Loucy (cell line): ENCODE results near the gene LEKR1.

ENCODE experiments used
- H2AFZ ChIP-seq: fragments of 200-600 bp; sonication (generic); 2 replicates; pipeline ENCODE4 v1.6.0; 2016; ENCODE audit warnings: antibody characterized with exemption, mild to moderate bottlenecking, low read length, moderate library complexity
- H3F3A ChIP-seq: fragments of 200-600 bp; 2 replicates; pipeline ENCODE4 v1.6.0; 2016; ENCODE audit warnings: antibody characterized with exemption, low read depth, mild to moderate bottlenecking
- H3K27me3 ChIP-seq: fragments of 200-600 bp; sonication (generic); 2 replicates; pipeline ENCODE4 v1.6.1; 2014; ENCODE audit warnings: low read length, mild to moderate bottlenecking; ENCODE audit not compliant: insufficient read depth, poor library complexity, severe bottlenecking
- H3K36me3 ChIP-seq: fragments of 200-600 bp; sonication (generic); 2 replicates; pipeline ENCODE4 v1.6.1; 2016; ENCODE audit warnings: low read length; ENCODE audit not compliant: insufficient read depth
- H3K4me1 ChIP-seq: fragments of 200-600 bp; sonication (generic); 2 replicates; pipeline ENCODE4 v1.5.1; 2014; ENCODE audit warnings: low read length, mild to moderate bottlenecking; ENCODE audit not compliant: insufficient read depth, poor library complexity, severe bottlenecking
- H3K4me2 ChIP-seq: fragments of 200-600 bp; sonication (generic); 2 replicates; pipeline ENCODE4 v1.6.0; 2014; ENCODE audit warnings: antibody characterized with exemption, low read length, low read depth, mild to moderate bottlenecking; ENCODE audit not compliant: poor library complexity, severe bottlenecking
- H3K4me3 ChIP-seq: fragments of 200-600 bp; sonication (generic); 2 replicates; pipeline ENCODE4 v1.5.1; 2014; ENCODE audit warnings: low read length, mild to moderate bottlenecking, mixed read lengths; ENCODE audit not compliant: poor library complexity, severe bottlenecking
- H3K79me2 ChIP-seq: fragments of 200-600 bp; sonication (generic); 2 replicates; pipeline ENCODE4 v1.6.1; 2014; ENCODE audit warnings: low read length; ENCODE audit not compliant: insufficient read depth
- H3K9ac ChIP-seq: fragments of 200-600 bp; sonication (generic); 2 replicates; pipeline ENCODE4 v1.6.0; 2014; ENCODE audit warnings: mild to moderate bottlenecking, low read depth, low read length, moderate library complexity; ENCODE audit not compliant: poor library complexity, severe bottlenecking
- H3K9me2 ChIP-seq: fragments of 200-600 bp; sonication (generic); replicated peaks from 2 replicates; pipeline ENCODE4 v1.6.1; 2016; ENCODE audit warnings: low read depth, low read length, mixed read lengths
- H3K9me3 ChIP-seq: fragments of 200-600 bp; sonication (generic); 2 replicates; pipeline ENCODE4 v1.6.1; 2014; ENCODE audit warnings: mild to moderate bottlenecking, antibody characterized with exemption, low read length, low read depth; ENCODE audit not compliant: insufficient read depth
- H4K20me1 ChIP-seq: fragments of 200-600 bp; sonication (generic); 2 replicates; pipeline ENCODE4 v1.6.0; 2014; ENCODE audit warnings: antibody characterized with exemption, low read length, mild to moderate bottlenecking; ENCODE audit not compliant: insufficient read depth, poor library complexity, severe bottlenecking
- CTCF ChIP-seq: fragments of 200-600 bp; sonication (generic); conservative IDR thresholded peaks from 2 replicates; pipeline ENCODE4 v1.5.1; 2014; ENCODE audit warnings: mild to moderate bottlenecking, antibody characterized with exemption, low read length
- EZH2phosphoT487 ChIP-seq: fragments of 200-600 bp; IDR thresholded peaks from 2 replicates; pipeline ENCODE4 v1.6.1; 2018; ENCODE audit warnings: antibody characterized with exemption, mild to moderate bottlenecking, moderate library complexity, borderline replicate concordance

LEKR1 gene

DNA sequence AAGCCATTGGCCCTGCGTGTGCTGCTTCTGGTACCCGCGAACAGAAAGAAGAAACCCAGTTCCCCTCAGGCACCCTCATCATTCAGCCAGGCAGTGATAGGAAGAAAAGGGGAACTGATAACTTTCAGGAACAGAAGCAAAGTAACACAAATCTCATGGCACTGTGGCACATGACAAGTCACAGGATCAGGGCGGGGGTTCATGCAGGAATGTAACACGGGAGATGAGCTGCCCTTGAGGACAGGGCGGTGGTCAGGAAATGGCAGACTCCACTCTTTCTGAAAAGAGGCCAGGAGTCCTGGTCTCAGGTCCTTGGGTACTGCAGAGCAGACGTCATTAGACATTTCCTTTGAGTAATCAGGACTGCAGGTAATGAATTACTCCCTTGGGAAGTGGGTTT, 238.2 kb downstream of the LEKR1 start:
- Histone ChIP-seq H3K9me3 (no peaks in the 10 kb centered on the region), H3K4me1 (peaks cover 7% of the 10 kb centered on the region), H2AFZ (no peak overlapping the region), H3K27me3 (no peaks in the 10 kb centered on the region), H3K9ac (no peak overlapping the region), H3K36me3 (no peaks in the 10 kb centered on the region), H3K4me3 (no peak overlapping the region), H3K79me2 (no peaks in the 10 kb centered on the region), H3K9me2 (no peaks in the 10 kb centered on the region), H3K4me2 (no peak overlapping the region), H4K20me1 (no peaks in the 10 kb centered on the region), H3F3A (no peaks in the 10 kb centered on the region)
- TF ChIP-seq CTCF (no peak), EZH2phosphoT487 (no peak)

- Histone ChIP-seq H3K79me2 (no peaks in the 10 kb centered on the region), H3K9me2 (no peaks in the 10 kb centered on the region), H2AFZ (no peak overlapping the region), H3K36me3 (no peaks in the 10 kb centered on the region), H3K4me3 (no peak overlapping the region), H3K4me2 (no peak overlapping the region), H3K9ac (no peak overlapping the region), H4K20me1 (no peaks in the 10 kb centered on the region), H3K4me1 (peaks cover 7% of the 10 kb centered on the region), H3K9me3 (no peaks in the 10 kb centered on the region), H3K27me3 (no peaks in the 10 kb centered on the region), H3F3A (no peaks in the 10 kb centered on the region)
- TF ChIP-seq CTCF, result no peak
- no peak for TF ChIP-seq EZH2phosphoT487
Measured at GRCh38 chr3:157065201-157065600, 239.0 kb downstream of the LEKR1 start.

- Histone ChIP-seq H4K20me1 (no peaks in the 10 kb centered on the region), H2AFZ (peak overlapping the region; percentile 63; the same call in 1 of the 2 replicates), H3K9me3 (no peaks in the 10 kb centered on the region), H3F3A (no peaks in the 10 kb centered on the region), H3K9ac (no peak overlapping the region), H3K4me3 (no peak overlapping the region), H3K36me3 (no peaks in the 10 kb centered on the region), H3K9me2 (no peaks in the 10 kb centered on the region), H3K79me2 (no peaks in the 10 kb centered on the region), H3K27me3 (no peaks in the 10 kb centered on the region), H3K4me2 (no peak overlapping the region), H3K4me1 (peaks cover 7% of the 10 kb centered on the region)
- TF ChIP-seq CTCF (no peak), EZH2phosphoT487 (no peak)
Measured at GRCh38 chr3:157066335-157067098, 240.4 kb downstream of the LEKR1 start.
